ENCODE measurements around the gene KEL.

Gene KEL

DNA sequence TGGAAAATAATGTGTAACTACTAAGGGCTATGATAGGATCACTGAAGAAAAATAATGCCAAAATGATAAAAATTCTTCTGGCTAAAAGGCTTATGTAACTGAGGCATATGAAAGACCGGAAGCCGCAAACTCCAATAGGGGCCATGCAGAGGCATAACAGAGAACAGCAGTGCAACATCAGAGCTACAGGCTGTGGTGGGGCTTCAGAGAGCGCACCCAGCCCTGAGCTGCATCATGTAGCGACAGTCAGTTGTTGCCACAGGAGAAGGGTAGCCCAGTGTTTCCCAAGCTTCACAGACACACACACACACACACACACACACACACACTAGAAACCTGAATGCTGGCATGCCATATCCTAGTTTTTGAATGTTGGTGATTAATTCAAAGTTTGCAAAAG is 13.6 kb downstream of the KEL start:
- no peaks in the 10 kb centered on the region for H3K27me3 ChIP-seq (ENCODE audit: insufficient read depth, low read length, poor library complexity)
- ATAC-seq (ENCODE audit: insufficient read depth, low read depth) (peak; percentile 58; the same call in 2 of the 3 replicates), DNase-seq (no peak)
- no peaks in the 10 kb centered on the region for H3K9me3 ChIP-seq (ENCODE audit: insufficient read depth, low read length, severe bottlenecking)
- H3K9ac ChIP-seq (ENCODE audit: low read depth, low read length), result no peak overlapping the region
- no peak overlapping the region for H3K27ac ChIP-seq (ENCODE audit: low read length)
- no peaks in the 10 kb centered on the region for H3K4me1 ChIP-seq (ENCODE audit: insufficient read depth, low read length)
- TF ChIP-seq CTCF (IDR thresholded peaks at IDR 0.05; ENCODE audit: borderline replicate concordance, extremely low read depth, low read length, poor library complexity, severe bottlenecking) (no peak), EZH2 (IDR thresholded peaks at IDR 0.05; ENCODE audit: borderline replicate concordance, low read depth, low read length, severe bottlenecking) (no peak)
- no peaks in the 10 kb centered on the region for H4K20me1 ChIP-seq (ENCODE audit: insufficient read depth, low read length)
- H2AFZ ChIP-seq (ENCODE audit: low read depth, low read length), result no peak overlapping the region
- no peak overlapping the region for H3K4me3 ChIP-seq (ENCODE audit: low read depth in 1 of 2, low read length in 2 of 2)
- H3K4me2 ChIP-seq (ENCODE audit: insufficient read depth, low read length), result no peak overlapping the region
- no peaks in the 10 kb centered on the region for H3K36me3 ChIP-seq (ENCODE audit: insufficient read depth, low read length)
- no peaks in the 10 kb centered on the region for H3K79me2 ChIP-seq (ENCODE audit: insufficient read depth, low read length)

DNA sequence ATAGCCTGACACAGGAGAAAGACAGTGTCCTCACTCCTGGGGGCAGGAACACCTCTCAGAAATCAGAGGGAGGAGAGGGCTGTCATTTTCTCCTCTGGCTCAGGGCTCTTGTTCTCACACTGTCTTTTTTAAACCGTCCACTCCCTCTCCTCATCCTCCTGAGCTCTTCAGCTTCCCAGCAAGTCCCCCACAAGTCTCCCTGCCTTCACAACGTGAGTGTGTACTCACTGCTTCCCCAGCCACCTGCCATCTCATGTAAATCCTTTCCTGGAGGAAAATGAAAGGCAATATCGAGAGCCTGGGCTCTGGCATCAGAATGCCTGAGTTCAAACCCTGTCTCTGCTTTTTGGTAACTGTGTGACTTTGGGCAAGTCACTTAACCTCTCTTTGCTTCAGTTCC is 17.2 kb downstream of the KEL start:
- Histone ChIP-seq H3K36me3 (ENCODE audit: insufficient read depth, low read length) (no peaks in the 10 kb centered on the region), H3K79me2 (ENCODE audit: insufficient read depth, low read length) (no peaks in the 10 kb centered on the region), H3K27me3 (ENCODE audit: insufficient read depth, low read length, poor library complexity) (no peaks in the 10 kb centered on the region), H3K9ac (ENCODE audit: low read depth, low read length) (no peak overlapping the region), H3K4me3 (ENCODE audit: low read depth in 1 of 2, low read length in 2 of 2) (no peak overlapping the region), H3K4me2 (ENCODE audit: insufficient read depth, low read length) (no peak overlapping the region), H3K4me1 (ENCODE audit: insufficient read depth, low read length) (no peaks in the 10 kb centered on the region), H4K20me1 (ENCODE audit: insufficient read depth, low read length) (no peaks in the 10 kb centered on the region), H2AFZ (ENCODE audit: low read depth, low read length) (no peak overlapping the region), H3K27ac (ENCODE audit: low read length) (no peak overlapping the region), H3K9me3 (ENCODE audit: insufficient read depth, low read length, severe bottlenecking) (no peaks in the 10 kb centered on the region)
- no peak for DNase-seq
- no peak for TF ChIP-seq CTCF (IDR thresholded peaks at IDR 0.05; ENCODE audit: borderline replicate concordance, extremely low read depth, low read length, poor library complexity, severe bottlenecking)
- no peak for TF ChIP-seq EZH2 (IDR thresholded peaks at IDR 0.05; ENCODE audit: borderline replicate concordance, low read depth, low read length, severe bottlenecking)
- no peak for ATAC-seq (ENCODE audit: insufficient read depth, low read depth)

GRCh38 chr7:142943706-142944268 is 18.4 kb downstream of the KEL start:
- Histone ChIP-seq H3K27me3 (ENCODE audit: insufficient read depth, low read length, poor library complexity) (no peaks in the 10 kb centered on the region), H3K36me3 (ENCODE audit: insufficient read depth, low read length) (no peaks in the 10 kb centered on the region), H3K9ac (ENCODE audit: low read depth, low read length) (no peak overlapping the region), H3K9me3 (ENCODE audit: insufficient read depth, low read length, severe bottlenecking) (no peaks in the 10 kb centered on the region), H3K4me3 (ENCODE audit: low read depth in 1 of 2, low read length in 2 of 2) (no peak overlapping the region), H2AFZ (ENCODE audit: low read depth, low read length) (no peak overlapping the region), H3K4me1 (ENCODE audit: insufficient read depth, low read length) (no peaks in the 10 kb centered on the region), H4K20me1 (ENCODE audit: insufficient read depth, low read length) (no peaks in the 10 kb centered on the region), H3K27ac (ENCODE audit: low read length) (no peak overlapping the region), H3K4me2 (ENCODE audit: insufficient read depth, low read length) (no peak overlapping the region), H3K79me2 (ENCODE audit: insufficient read depth, low read length) (no peaks in the 10 kb centered on the region)
- TF ChIP-seq EZH2 (IDR thresholded peaks at IDR 0.05; ENCODE audit: borderline replicate concordance, low read depth, low read length, severe bottlenecking) (no peak), CTCF (IDR thresholded peaks at IDR 0.05; ENCODE audit: borderline replicate concordance, extremely low read depth, low read length, poor library complexity, severe bottlenecking) (no peak)
- no peak for ATAC-seq (ENCODE audit: insufficient read depth, low read depth)
- no peak for DNase-seq

- Histone ChIP-seq H4K20me1 (ENCODE audit: insufficient read depth, low read length) (no peaks in the 10 kb centered on the region), H3K4me3 (ENCODE audit: low read depth in 1 of 2, low read length in 2 of 2) (no peak overlapping the region), H3K36me3 (ENCODE audit: insufficient read depth, low read length) (no peaks in the 10 kb centered on the region), H3K9me3 (ENCODE audit: insufficient read depth, low read length, severe bottlenecking) (no peaks in the 10 kb centered on the region), H3K27me3 (ENCODE audit: insufficient read depth, low read length, poor library complexity) (no peaks in the 10 kb centered on the region), H3K4me2 (ENCODE audit: insufficient read depth, low read length) (no peak overlapping the region), H3K9ac (ENCODE audit: low read depth, low read length) (no peak overlapping the region), H3K4me1 (ENCODE audit: insufficient read depth, low read length) (no peaks in the 10 kb centered on the region), H3K27ac (ENCODE audit: low read length) (no peak overlapping the region), H3K79me2 (ENCODE audit: insufficient read depth, low read length) (no peaks in the 10 kb centered on the region), H2AFZ (ENCODE audit: low read depth, low read length) (no peak overlapping the region)
- TF ChIP-seq CTCF (IDR thresholded peaks at IDR 0.05; ENCODE audit: borderline replicate concordance, extremely low read depth, low read length, poor library complexity, severe bottlenecking) (no peak), EZH2 (IDR thresholded peaks at IDR 0.05; ENCODE audit: borderline replicate concordance, low read depth, low read length, severe bottlenecking) (no peak)
- no peak for ATAC-seq (ENCODE audit: insufficient read depth, low read depth)
- no peak for DNase-seq
Measured at GRCh38 chr7:142942746-142943145, 19.4 kb downstream of the KEL start.
